IMR-90 (cell line): ENCODE results near the gene HSD17B14. TPM values are rescaled to one million over a fixed set of nuclear protein-coding genes. Genes with fewer than 3 reads are reported as not detected.
"Not testable (repeated sequence)": the region's sequence is repeated elsewhere in the genome, so short reads cannot be mapped to it uniquely, and the experiment has no call there.

Source experiments
- ATAC-seq: fragments of 200-7000 bp; cut with Tn5 transposase; 2 replicates; pipeline ENCODE4 v1.9.1; 2020; ENCODE audit warnings: low read depth, mild to moderate bottlenecking, moderate library complexity
- BruUV-seq: library from RNA; stranded (reverse); fragments of 400-500 nt; replicated peaks from 2 replicates; lab custom pipeline; 2021; lab: Mats Ljungman, UMichigan
- CTCF ChIA-PET: fragments of 300-600 bp; formaldehyde crosslinking; extraction: SDS; loops from one replicate; lab custom pipeline; 2021; ENCODE audit warnings: antibody characterized with exemption; lab: Yijun Ruan, JAX
- POLR2A ChIA-PET: fragments of 300-600 bp; sonication (Branson Sonifier 250); formaldehyde crosslinking; loops from one replicate; lab custom pipeline; 2022; ENCODE audit warnings: antibody characterized with exemption; ENCODE audit not compliant: unreplicated experiment; lab: Charles Lee
- DNase-seq: peaks from one replicate; pipeline ENCODE4 v3.0.0; 2013
- H2AFZ ChIP-seq: replicated peaks from 2 replicates; pipeline ENCODE3; 2013; ENCODE audit warnings: low read length, mild to moderate bottlenecking; ENCODE audit not compliant: poor library complexity
- H2AK5ac ChIP-seq: 2 replicates; pipeline ENCODE4 v1.6.1; 2013; ENCODE audit warnings: low read depth, low read length, inconsistent platforms
- H2AK9ac ChIP-seq: replicated peaks from 2 replicates; pipeline ENCODE3; 2013; ENCODE audit warnings: mild to moderate bottlenecking, low read depth, low read length, moderate library complexity; ENCODE audit not compliant: poor library complexity
- H2BK120ac ChIP-seq: 2 replicates; pipeline ENCODE4 v1.6.1; 2013; ENCODE audit warnings: low read depth, low read length, inconsistent platforms
- H2BK15ac ChIP-seq: 3 replicates; pipeline ENCODE4 v1.6.1; 2013; ENCODE audit warnings: low read depth, low read length, inconsistent platforms
- H2BK20ac ChIP-seq: 2 replicates; pipeline ENCODE4 v1.6.1; 2013; ENCODE audit warnings: low read depth, mild to moderate bottlenecking, inconsistent platforms, low read length, moderate library complexity
- H2BK5ac ChIP-seq: 2 replicates; pipeline ENCODE4 v1.6.1; 2013; ENCODE audit warnings: mild to moderate bottlenecking, low read depth, low read length, inconsistent platforms; ENCODE audit not compliant: poor library complexity, severe bottlenecking
- H3K14ac ChIP-seq: replicated peaks from 2 replicates; pipeline ENCODE4 v1.6.1; 2013; ENCODE audit warnings: low read depth, low read length, inconsistent platforms
- H3K18ac ChIP-seq: 2 replicates; pipeline ENCODE4 v1.6.1; 2013; ENCODE audit warnings: low read depth, low read length, control low read depth
- H3K23ac ChIP-seq: 2 replicates; pipeline ENCODE4 v1.6.1; 2013; ENCODE audit warnings: low read depth, low read length, inconsistent platforms
- H3K27ac ChIP-seq: 2 replicates; pipeline ENCODE4 v1.5.1; 2013; ENCODE audit warnings: mild to moderate bottlenecking, control low read depth, low read length; ENCODE audit not compliant: insufficient read depth
- H3K27me3 ChIP-seq: 2 replicates; pipeline ENCODE4 v1.6.1; 2013; ENCODE audit warnings: low read length; ENCODE audit not compliant: control insufficient read depth, insufficient read depth
- H3K36me3 ChIP-seq: 2 replicates; pipeline ENCODE4 v1.6.1; 2013; ENCODE audit warnings: low read length, mixed read lengths; ENCODE audit not compliant: control insufficient read depth, insufficient read depth
- H3K4ac ChIP-seq: 2 replicates; pipeline ENCODE4 v1.6.1; 2013; ENCODE audit warnings: low read depth, low read length, inconsistent platforms
- H3K4me1 ChIP-seq: 2 replicates; pipeline ENCODE4 v1.6.1; 2013; ENCODE audit warnings: low read length, mixed read lengths; ENCODE audit not compliant: control insufficient read depth, insufficient read depth
- H3K4me2 ChIP-seq: 2 replicates; pipeline ENCODE4 v1.6.1; 2013; ENCODE audit warnings: low read depth, mild to moderate bottlenecking, control low read depth, low read length, moderate library complexity
- H3K4me3 ChIP-seq: 2 replicates; pipeline ENCODE4 v1.5.1; 2013; ENCODE audit warnings: low read depth, mild to moderate bottlenecking, control low read depth, low read length, moderate library complexity; ENCODE audit not compliant: insufficient read depth
- H3K56ac ChIP-seq: 2 replicates; pipeline ENCODE4 v1.6.1; 2013; ENCODE audit warnings: low read length, inconsistent platforms; ENCODE audit not compliant: insufficient read depth; ENCODE audit errors: extremely low read depth
- H3K79me1 ChIP-seq, 2 experiments: 2 replicates each; pipeline ENCODE4 v1.6.1; 2013; ENCODE audit warnings: low read length in 2 of 2, inconsistent platforms in 1 of 2, low read depth in 1 of 2
- H3K9ac ChIP-seq: 2 replicates; pipeline ENCODE4 v1.6.1; 2013; ENCODE audit warnings: low read depth, low read length, control low read depth
- H3K9me1 ChIP-seq: 2 replicates; pipeline ENCODE4 v1.6.1; 2013; ENCODE audit warnings: low read length, inconsistent platforms; ENCODE audit not compliant: insufficient read depth
- H3K9me3 ChIP-seq: 2 replicates; pipeline ENCODE4 v1.6.1; 2013; ENCODE audit warnings: low read length; ENCODE audit not compliant: control insufficient read depth, insufficient read depth
- H4K20me1 ChIP-seq: 2 replicates; pipeline ENCODE4 v1.6.1; 2013; ENCODE audit warnings: low read length, inconsistent platforms; ENCODE audit not compliant: insufficient read depth
- H4K5ac ChIP-seq: 2 replicates; pipeline ENCODE4 v1.6.1; 2013; ENCODE audit warnings: mild to moderate bottlenecking, low read depth, low read length, control low read depth
- H4K8ac ChIP-seq, 2 experiments: 2 replicates each; pipeline ENCODE4 v1.6.1; 2013; ENCODE audit warnings: low read depth in 2 of 2, low read length in 2 of 2, control low read depth in 1 of 2, inconsistent platforms in 1 of 2
- H4K91ac ChIP-seq: 2 replicates; pipeline ENCODE4 v1.6.1; 2013; ENCODE audit warnings: low read depth, low read length, inconsistent platforms; ENCODE audit not compliant: insufficient read depth
- CEBPB ChIP-seq: IDR thresholded peaks from 2 replicates; pipeline ENCODE4 v1.6.1; 2012; ENCODE audit warnings: low read depth, low read length, improper control_type of control experiment
- MXI1 ChIP-seq: IDR thresholded peaks from 2 replicates; pipeline ENCODE4 v1.6.1; 2012; ENCODE audit warnings: low read depth, mild to moderate bottlenecking, low read length, moderate library complexity, borderline replicate concordance
- POLR2A ChIP-seq: IDR thresholded peaks from 2 replicates; pipeline ENCODE4 v1.6.1; 2012; ENCODE audit warnings: mild to moderate bottlenecking, low read depth, low read length
- RAD21 ChIP-seq: IDR thresholded peaks from 2 replicates; pipeline ENCODE4 v1.6.1; 2012; ENCODE audit warnings: low read length, improper control_type of control experiment
- WGBS, 2 experiments: methylation state at CpG; one replicate each; pipeline versions ENCODE4 v1.1.5 to v1.1.7; 2013; ENCODE audit warnings: missing lambda C conversion rate in 2 of 2; ENCODE audit not compliant: insufficient read length in 1 of 2; ENCODE audit errors: extremely low coverage in 2 of 2; 5-methylcytosine and 5-hydroxymethylcytosine counted together
- dilution Hi-C: fragments of 300-500 bp; cut with HindIII; formaldehyde crosslinking; loops from one replicate; pipeline ENCODE4 v1.14.3; 2018; ENCODE audit warnings: low sequenced_read_pairs; ENCODE audit not compliant: unreplicated experiment
- in situ Hi-C: fragments of 300-500 bp; cut with MboI; formaldehyde crosslinking; loops from 3 replicates; pipeline ENCODE4 v1.14.3; 2019; ENCODE audit warnings: low sequenced_read_pairs, inconsistent platforms, mixed read lengths
- intact Hi-C: fragments of 100-400 bp; cut with micrococcal nuclease; formaldehyde crosslinking; loops from 2 replicates; pipeline ENCODE4 v1.10.0; 2022
- polyA plus RNA-seq, 3 experiments: library from polyadenylated mRNA; depleted of rRNA; stranded (reverse); fragments of >200 nt; gene quantifications; 2 replicates each; pipeline ENCODE4 v1.2.3, GENCODE V29; 2012; ENCODE audit warnings: low replicate concordance in 1 of 3
- total RNA-seq: library from RNA; depleted of rRNA; stranded (reverse); fragments of >200 nt; gene quantifications from 2 replicates; pipeline ENCODE4 v1.2.3, GENCODE V29; 2012

The HSD17B14 gene
- total and polyA plus RNA-seq, 2 of the 4 experiments (the other 2 are of a cell fraction): 0.54 to 4.5 TPM

- Histone ChIP-seq H2BK5ac (no peak overlapping the region), H3K9me3 (peaks cover 4% of the 10 kb centered on the region; the same call in 1 of the 2 replicates), H2AK5ac (peak overlapping the region; percentile 52; the same call in 1 of the 2 replicates), H3K23ac (no peak overlapping the region), H2BK120ac (no peak overlapping the region), H4K5ac (no peak overlapping the region), H3K4ac (no peak overlapping the region), H2BK15ac (no peak overlapping the region), H3K9ac (no peak overlapping the region), H4K8ac (no peak overlapping the region), H3K79me1 (peaks cover 0 to 18% of the 10 kb centered on the region in 2 experiments; a peak in 2 of 4 replicates), H3K4me3 (no peak overlapping the region), H3K27ac (no peak overlapping the region), H3K27me3 (no peaks in the 10 kb centered on the region), H2AK9ac (peak overlapping the region; percentile 90), H4K91ac (no peak overlapping the region), H4K20me1 (peaks cover 22% of the 10 kb centered on the region), H3K4me1 (no peaks in the 10 kb centered on the region), H2AFZ (peak overlapping the region; percentile 51), H3K36me3 (peaks cover 8% of the 10 kb centered on the region; the same call in 1 of the 2 replicates), H3K18ac (no peak overlapping the region), H3K14ac (no peak overlapping the region), H3K56ac (no peak overlapping the region), H3K4me2 (no peak overlapping the region), H3K9me1 (0 out of 2 replicates have a peak, but pooled peaks cover 6% of the 10 kb centered on the region), H2BK20ac (no peak overlapping the region)
- ChIA-PET POLR2A (no interaction called here), CTCF (no interaction called here)
- dilution Hi-C loops: no loop called here
- in situ Hi-C loops: no loop called here
- 88% methylated on average over 17 of the region's 30 CpGs; no CpG with 5 or more reads in 1 of the 2 experiments for WGBS, 2 experiments
- peak; percentile 63 for ATAC-seq
- BruUV-seq: no TSS peak
- TF ChIP-seq CEBPB (peak; percentile 59), RAD21 (no peak), POLR2A (peak; percentile 66), MXI1 (no peak)
- intact Hi-C loops: no loop called here
- DNase-seq: no peak
These were observed 45.7 kb upstream of the HSD17B14 start for GRCh38 chr19:48881741-48882657.

DNA sequence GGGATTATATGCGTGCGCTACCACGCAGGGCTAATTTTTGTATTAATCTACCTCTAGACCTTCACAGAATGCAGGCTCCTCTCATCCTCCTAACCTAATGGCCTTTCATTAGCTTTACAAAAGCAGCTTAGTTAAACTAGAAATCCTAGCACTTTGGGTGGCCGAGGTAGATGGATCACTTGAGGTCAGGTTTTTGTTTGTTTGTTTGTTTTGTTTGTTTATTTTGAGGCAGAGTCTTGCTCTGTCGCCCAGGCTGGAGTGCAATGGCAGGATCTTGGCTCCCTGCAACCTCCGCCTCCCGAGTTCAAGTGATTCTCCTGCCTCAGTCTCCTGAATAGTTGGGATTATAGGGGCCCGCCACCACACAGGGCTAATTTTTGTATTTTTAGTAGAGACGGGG, 43.4 kb upstream of the HSD17B14 start:
- H3K18ac ChIP-seq, H3K56ac ChIP-seq, H3K14ac ChIP-seq, H3K9me1 ChIP-seq, H3K27ac ChIP-seq, H4K5ac ChIP-seq, BruUV-seq, dilution Hi-C loops, H2BK5ac ChIP-seq, H2BK120ac ChIP-seq, H4K8ac ChIP-seq, H2BK15ac ChIP-seq, H3K27me3 ChIP-seq, H3K4me2 ChIP-seq, H3K4me1 ChIP-seq, H2AK9ac ChIP-seq, H3K9ac ChIP-seq, H3K4me3 ChIP-seq, intact Hi-C loops, ATAC-seq, H3K4ac ChIP-seq, H3K23ac ChIP-seq, H2AFZ ChIP-seq, H2AK5ac ChIP-seq, H3K9me3 ChIP-seq, H4K91ac ChIP-seq, in situ Hi-C loops, DNase-seq, H2BK20ac ChIP-seq: not testable (repeated sequence)
- WGBS, 2 experiments: no CpG with 5 or more reads among the region's 9 CpGs
- Histone ChIP-seq H3K36me3 (peaks cover 23% of the 10 kb centered on the region), H3K79me1 (peaks cover 0 to 35% of the 10 kb centered on the region in 2 experiments; a peak in 3 of 4 replicates), H4K20me1 (peaks cover 45% of the 10 kb centered on the region)
- CTCF ChIA-PET: interaction anchor here (0.8 kb wide), 1 partner anchor 91 kb away, joined by 3 read pairs; no protein-coding TSS in a partner anchor
- POLR2A ChIA-PET: interaction anchor here (0.6 kb wide), 2 partner anchors 21 to 22 kb away, joined by 3 to 5 read pairs; no protein-coding TSS in a partner anchor
